Central memory CD8-positive, alpha-beta T cell (primary cell): ENCODE results near the gene OGG1.
"Not testable (repeated sequence)": the region's sequence is repeated elsewhere in the genome, so short reads cannot be mapped to it uniquely, and the experiment has no call there.

Experiments used
- ATAC-seq: fragments of 150-1000 bp; cut with Tn5 transposase; replicated peaks from 2 replicates; pipeline ENCODE4 v1.10.0; 2022; ENCODE audit warnings: mild to moderate bottlenecking, moderate FRiP score, moderate number of reproducible peaks; ENCODE audit not compliant: poor library complexity, severe bottlenecking; ENCODE audit errors: extremely low read depth
- DNase-seq, 2 donors: peaks; one replicate each; pipeline ENCODE4 v3.0.0; 2021; ENCODE audit warnings: low spot score in 2 of 2
- H3K27ac Mint-ChIP-seq: one replicate; pipeline ENCODE4 v1.8.0; 2022; ENCODE audit warnings: low read depth, mild to moderate bottlenecking, moderate library complexity, mixed read lengths
- H3K27me3 Mint-ChIP-seq: one replicate; pipeline ENCODE4 v1.8.0; 2022; ENCODE audit warnings: mixed read lengths
- H3K36me3 Mint-ChIP-seq: one replicate; pipeline ENCODE4 v1.8.0; 2022; ENCODE audit warnings: mild to moderate bottlenecking, moderate library complexity, mixed read lengths; ENCODE audit not compliant: insufficient read depth
- H3K4me1 Mint-ChIP-seq: one replicate; pipeline ENCODE4 v1.8.0; 2022; ENCODE audit warnings: mixed read lengths
- H3K4me3 Mint-ChIP-seq: one replicate; pipeline ENCODE4 v1.8.0; 2022; ENCODE audit warnings: mild to moderate bottlenecking, moderate library complexity, mixed read lengths
- H3K9me3 Mint-ChIP-seq: one replicate; pipeline ENCODE4 v1.8.0; 2022; ENCODE audit warnings: mixed read lengths

OGG1 gene

GRCh38 chr3:9770276-9770812, 20.6 kb downstream of the OGG1 start:
- Mint-ChIP-seq H3K9me3 (no peaks in the 10 kb centered on the region), H3K27me3 (no peaks in the 10 kb centered on the region), H3K27ac (peak overlapping the region; percentile 80), H3K36me3 (no peaks in the 10 kb centered on the region), H3K4me3 (peak overlapping the region; percentile 25), H3K4me1 (peaks cover 27% of the 10 kb centered on the region)
- no peak for ATAC-seq
- DNase-seq = no peak

GRCh38 chr3:9771007-9771406, 21.3 kb downstream of the OGG1 start:
- peak overlapping the region; percentile 80 for H3K27ac Mint-ChIP-seq
- not testable (repeated sequence) for ATAC-seq, H3K36me3 Mint-ChIP-seq

GRCh38 chr3:9776896-9777693, 27.3 kb downstream of the OGG1 start:
- H3K27ac Mint-ChIP-seq = no peak overlapping the region
- peaks cover 43% of the 10 kb centered on the region for H3K4me1 Mint-ChIP-seq
- ATAC-seq = no peak
- H3K36me3 Mint-ChIP-seq = peaks cover 7% of the 10 kb centered on the region
- H3K9me3 Mint-ChIP-seq = no peaks in the 10 kb centered on the region
- H3K27me3 Mint-ChIP-seq = no peaks in the 10 kb centered on the region
- no peak for DNase-seq
- no peak overlapping the region for H3K4me3 Mint-ChIP-seq

More at GRCh38 chr3:9771007-9771406, 21.3 kb downstream of the OGG1 start:
- Mint-ChIP-seq H3K4me1 (peaks cover 27% of the 10 kb centered on the region), H3K4me3 (peak overlapping the region; percentile 25)
- H3K27me3 Mint-ChIP-seq, H3K9me3 Mint-ChIP-seq, DNase-seq: not testable (repeated sequence)

- Mint-ChIP-seq H3K27ac (no peak overlapping the region), H3K9me3 (no peaks in the 10 kb centered on the region), H3K4me3 (no peak overlapping the region), H3K36me3 (peaks cover 9% of the 10 kb centered on the region), H3K27me3 (no peaks in the 10 kb centered on the region), H3K4me1 (peaks cover 49% of the 10 kb centered on the region)
- ATAC-seq (no peak), DNase-seq (no peak)
Measured at GRCh38 chr3:9777694-9778021, 27.9 kb downstream of the OGG1 start.

- ATAC-seq (no peak), DNase-seq (no peak)
- H3K27me3 Mint-ChIP-seq = no peaks in the 10 kb centered on the region
- peak overlapping the region; percentile 95 for H3K27ac Mint-ChIP-seq
- no peaks in the 10 kb centered on the region for H3K9me3 Mint-ChIP-seq
- no peak overlapping the region for H3K4me3 Mint-ChIP-seq
- H3K4me1 Mint-ChIP-seq = peaks cover 53% of the 10 kb centered on the region
- peaks cover 13% of the 10 kb centered on the region for H3K36me3 Mint-ChIP-seq
Measured at GRCh38 chr3:9778143-9779074, 28.7 kb downstream of the OGG1 start.

- Mint-ChIP-seq H3K36me3 (peaks cover 18% of the 10 kb centered on the region), H3K4me3 (peak overlapping the region; percentile 71), H3K27ac (peak overlapping the region; percentile 95), H3K4me1 (peaks cover 53% of the 10 kb centered on the region), H3K9me3 (no peaks in the 10 kb centered on the region), H3K27me3 (no peaks in the 10 kb centered on the region)
- no peak for ATAC-seq
- DNase-seq = no peak
Measured at GRCh38 chr3:9779075-9779593, 29.4 kb downstream of the OGG1 start.

- ATAC-seq = peak; percentile 79
- H3K9me3 Mint-ChIP-seq = no peaks in the 10 kb centered on the region
- H3K27me3 Mint-ChIP-seq = no peaks in the 10 kb centered on the region
Measured at GRCh38 chr3:9779721-9780457, 30.1 kb downstream of the OGG1 start.

GRCh38 chr3:9780458-9780812, 30.7 kb downstream of the OGG1 start:
- Mint-ChIP-seq H3K9me3 (no peaks in the 10 kb centered on the region), H3K27me3 (no peaks in the 10 kb centered on the region), H3K4me3 (peak overlapping the region; percentile 71), H3K4me1 (peaks cover 53% of the 10 kb centered on the region), H3K27ac (peak overlapping the region; percentile 95), H3K36me3 (peaks cover 24% of the 10 kb centered on the region)
- no peak for DNase-seq
- ATAC-seq = peak; percentile 9

More at GRCh38 chr3:9779721-9780457, 30.1 kb downstream of the OGG1 start:
- H3K27ac Mint-ChIP-seq = peak overlapping the region; percentile 95
- peaks cover 53% of the 10 kb centered on the region for H3K4me1 Mint-ChIP-seq
- H3K36me3 Mint-ChIP-seq = peaks cover 21% of the 10 kb centered on the region
- peak overlapping the region; percentile 71 for H3K4me3 Mint-ChIP-seq
- peak in 1 of 2 donors; percentile 17 for DNase-seq

- Mint-ChIP-seq H3K4me3 (peak overlapping the region; percentile 71), H3K27me3 (no peaks in the 10 kb centered on the region), H3K36me3 (peaks cover 28% of the 10 kb centered on the region), H3K9me3 (no peaks in the 10 kb centered on the region), H3K27ac (peak overlapping the region; percentile 95), H3K4me1 (peaks cover 53% of the 10 kb centered on the region)
- DNase-seq (no peak), ATAC-seq (no peak)
Measured at GRCh38 chr3:9780910-9781309, 31.2 kb downstream of the OGG1 start.

- Mint-ChIP-seq H3K4me1 (peaks cover 58% of the 10 kb centered on the region), H3K36me3 (peaks cover 32% of the 10 kb centered on the region), H3K4me3 (no peak overlapping the region), H3K27ac (peak overlapping the region; percentile 18), H3K27me3 (no peaks in the 10 kb centered on the region), H3K9me3 (no peaks in the 10 kb centered on the region)
- no peak for ATAC-seq
- DNase-seq = no peak
Measured at GRCh38 chr3:9781551-9781950, 31.8 kb downstream of the OGG1 start.

GRCh38 chr3:9781978-9782603, 32.3 kb downstream of the OGG1 start:
- Mint-ChIP-seq H3K27me3 (no peaks in the 10 kb centered on the region), H3K4me3 (no peak overlapping the region), H3K4me1 (peaks cover 58% of the 10 kb centered on the region), H3K9me3 (no peaks in the 10 kb centered on the region), H3K36me3 (peaks cover 35% of the 10 kb centered on the region), H3K27ac (peak overlapping the region; percentile 18)
- ATAC-seq (no peak), DNase-seq (no peak)
